Neural progenitor cell (in vitro differentiated cells): Measurements from ENCODE around the gene LMBR1L.

Experiments
- CTCF ChIP-seq: fragments of 200-600 bp; sonication (generic); IDR thresholded peaks from 2 replicates; pipeline ENCODE4 v1.5.1; 2017; ENCODE audit warnings: antibody characterized with exemption, mild to moderate bottlenecking
- EZH2phosphoT487 ChIP-seq: fragments of 200-600 bp; sonication (generic); IDR thresholded peaks from 2 replicates; pipeline ENCODE4 v1.6.1; 2017; ENCODE audit warnings: antibody characterized with exemption

- TF ChIP-seq EZH2phosphoT487 = no peak
- TF ChIP-seq CTCF = no peak
Measured at GRCh38 chr12:49133014-49133413, 22.4 kb upstream of the LMBR1L start.
